K562 (cell line): ENCODE results near the gene SMR3B. TPM values are rescaled to one million over a fixed set of nuclear protein-coding genes. Genes with fewer than 3 reads are reported as not detected.

ENCODE experiments used
- ATAC-seq: fragments of 200-7000 bp; cut with Tn5 transposase; 3 replicates; pipeline ENCODE4 v1.9.1; 2020; ENCODE audit warnings: moderate library complexity
- BruUV-seq: library from RNA; stranded (reverse); fragments of 400-500 nt; replicated peaks from 2 replicates; lab custom pipeline; 2021; lab: Mats Ljungman, UMichigan
- CTCF ChIA-PET: fragments of 300-600 bp; formaldehyde crosslinking; extraction: SDS; loops from one replicate; lab custom pipeline; 2021; ENCODE audit warnings: low intra/inter-chr PET ratio; lab: Yijun Ruan, JAX
- POLR2A ChIA-PET: fragments of 300-600, 350-650 bp; sonication (Branson Sonifier 250); formaldehyde crosslinking; extraction: SDS; loops from one replicate; lab custom pipeline; 2021; ENCODE audit warnings: antibody characterized with exemption, inconsistent platforms; lab: Yijun Ruan, JAX
- DNase-seq, 4 experiments: peaks; one replicate each; pipeline versions ENCODE4 v3.0.0 to v3.0.0-alpha.2; 2011 to 2018; ENCODE audit warnings: low spot score in 3 of 4, mixed read lengths in 3 of 4; ENCODE audit errors: extremely low read depth in 1 of 4
- FAIRE-seq: peaks from 2 replicates; lab custom pipeline; 2011; peaks lifted over from hg19 to GRCh38; lab: Jason Lieb, UNC
- H2AFZ ChIP-seq: 2 replicates; pipeline ENCODE4 v1.6.0; 2011; ENCODE audit warnings: low read depth, low read length, control low read depth, inconsistent platforms
- H3K27ac ChIP-seq: fragments of 200-600 bp; 3 replicates; pipeline ENCODE4 v1.8.0; 2011; ENCODE audit warnings: low read depth, mild to moderate bottlenecking, control low read depth, inconsistent platforms, low read length, moderate library complexity, mixed read lengths; ENCODE audit errors: extremely low read depth
- H3K27me3 ChIP-seq, 2 experiments: fragments of 300-600 bp in 1 of 2; 2 replicates in 1 of 2; 3 replicates in 1 of 2; pipeline versions ENCODE4 v1.6.0 to v1.8.0; 2011; ENCODE audit warnings: inconsistent platforms in 2 of 2, low read length in 2 of 2, mild to moderate bottlenecking in 1 of 2, mixed read lengths in 1 of 2, moderate library complexity in 1 of 2; ENCODE audit not compliant: control insufficient read depth in 2 of 2, insufficient read depth in 2 of 2
- H3K36me3 ChIP-seq: fragments of 300-600 bp; 3 replicates; pipeline ENCODE4 v1.8.0; 2011; ENCODE audit warnings: mild to moderate bottlenecking, low read length, inconsistent platforms; ENCODE audit not compliant: control insufficient read depth, insufficient read depth
- H3K4me1 ChIP-seq, 2 experiments: fragments of 200-600 bp in 1 of 2; replicated peaks in 1 of 2; 2 replicates in 1 of 2; 3 replicates in 1 of 2; pipeline versions ENCODE4 v1.5.1 to v1.8.0; 2011; ENCODE audit warnings: inconsistent platforms in 2 of 2, low read length in 2 of 2, mild to moderate bottlenecking in 1 of 2, mixed read lengths in 1 of 2, moderate library complexity in 1 of 2; ENCODE audit not compliant: control insufficient read depth in 2 of 2, insufficient read depth in 2 of 2
- H3K4me2 ChIP-seq: 2 replicates; pipeline ENCODE4 v1.6.1; 2011; ENCODE audit warnings: low read length, control low read depth, inconsistent platforms, mixed read lengths; ENCODE audit not compliant: insufficient read depth
- H3K4me3 ChIP-seq: fragments of 200-600 bp; sonication (generic), shearing (Covaris generic); 2 replicates; pipeline ENCODE4 v1.5.1; 2016; ENCODE audit warnings: control low read depth, inconsistent platforms
- H3K79me2 ChIP-seq: fragments of 200-600 bp; 3 replicates; pipeline ENCODE4 v1.8.0; 2011; ENCODE audit warnings: low read length, inconsistent platforms; ENCODE audit not compliant: control insufficient read depth, insufficient read depth
- H3K9ac ChIP-seq, 2 experiments: 2 replicates each; pipeline versions ENCODE4 v1.6.0 to v1.6.1; 2011; ENCODE audit warnings: low read depth in 2 of 2, low read length in 2 of 2, control low read depth in 1 of 2, inconsistent platforms in 1 of 2, mild to moderate bottlenecking in 1 of 2, mixed read lengths in 1 of 2; ENCODE audit not compliant: insufficient read depth in 1 of 2
- H3K9me1 ChIP-seq: one replicate; pipeline ENCODE4 v1.6.0; 2011; ENCODE audit warnings: inconsistent platforms, mild to moderate bottlenecking, low read length, moderate library complexity; ENCODE audit not compliant: control insufficient read depth, insufficient read depth
- H3K9me3 ChIP-seq: replicated peaks from 2 replicates; pipeline ENCODE4 v1.5.1; 2011; ENCODE audit warnings: low read depth, low read length, inconsistent platforms; ENCODE audit not compliant: control insufficient read depth, insufficient read depth
- H4K20me1 ChIP-seq: replicated peaks from 2 replicates; pipeline ENCODE4 v1.6.1; 2011; ENCODE audit warnings: low read length, inconsistent platforms, mixed read lengths; ENCODE audit not compliant: control insufficient read depth, insufficient read depth
- BDP1 ChIP-seq: IDR thresholded peaks from 3 replicates; pipeline ENCODE4 v1.6.1; 2011; ENCODE audit not compliant: insufficient read length, insufficient read depth
- BRCA1 ChIP-seq, 2 experiments: fragments of 450-650 bp in 1 of 2; sonication (generic) in 1 of 2; formaldehyde crosslinking in 1 of 2; IDR thresholded peaks; 2 replicates each; pipeline versions ENCODE4 v1.5.0 to v1.6.1; 2017 to 2020; ENCODE audit warnings: mild to moderate bottlenecking in 1 of 2, missing genetic modification reagents in 1 of 2
- CEBPG ChIP-seq, 3 experiments: fragments of 200-800 bp in 1 of 3; sonication (Bioruptor generic) in 1 of 3; sonication (generic) in 1 of 3; formaldehyde crosslinking in 1 of 3; IDR thresholded peaks in 2 of 3; conservative IDR thresholded peaks in 1 of 3; 2 replicates each; pipeline versions ENCODE4 v1.6.1 to v1.8.0; 2016 to 2022; ENCODE audit warnings: missing compliant biosample characterization in 2 of 3, missing genetic modification characterization in 2 of 3, mild to moderate bottlenecking in 1 of 3, missing genetic modification reagents in 1 of 3
- DPF2 ChIP-seq: fragments of 450-650 bp; IDR thresholded peaks from 2 replicates; pipeline ENCODE4 v1.6.1; 2016
- HOXB6 ChIP-seq: fragments of 250-450 bp; sonication (Bioruptor Pico); IDR thresholded peaks from 2 replicates; pipeline ENCODE4 v1.5.1; 2022; ENCODE audit warnings: mild to moderate bottlenecking, borderline replicate concordance
- MAFF ChIP-seq: IDR thresholded peaks from 2 replicates; pipeline ENCODE4 v1.6.1; 2012; ENCODE audit warnings: low read length, improper control_type of control experiment
- NCOA1 ChIP-seq: fragments of 450-650 bp; IDR thresholded peaks from 2 replicates; pipeline ENCODE4 v1.6.1; 2016; ENCODE audit warnings: low read depth
- PTBP1 ChIP-seq: fragments of 200-400 bp; formaldehyde crosslinking; IDR thresholded peaks from 2 replicates; pipeline ENCODE4 v1.6.1; 2017; ENCODE audit warnings: low read depth, low read length
- TGIF2 ChIP-seq: sonication (generic); formaldehyde crosslinking; IDR thresholded peaks from 2 replicates; pipeline ENCODE4 v1.8.1; 2022; ENCODE audit warnings: mild to moderate bottlenecking, missing genetic modification reagents, moderate library complexity
- ZNF133 ChIP-seq: fragments of 250-450 bp; sonication (Bioruptor Pico); IDR thresholded peaks from 2 replicates; pipeline ENCODE4 v1.4.0; 2020; ENCODE audit warnings: mild to moderate bottlenecking
- ZNF436 ChIP-seq: fragments of 250-450, 450-650 bp; sonication (Bioruptor Pico); formaldehyde crosslinking; IDR thresholded peaks from 2 replicates; pipeline ENCODE4 v1.7.0; 2020; ENCODE audit warnings: mild to moderate bottlenecking
- in situ Hi-C: fragments of 300-500 bp; cut with MboI; formaldehyde crosslinking; loops from 4 replicates; pipeline ENCODE4 v1.15.0; 2018; ENCODE audit warnings: inconsistent platforms, mixed read lengths
- intact Hi-C: fragments of 100-400 bp; cut with micrococcal nuclease; formaldehyde crosslinking; loops from 2 replicates; pipeline ENCODE4 v1.14.2; 2022
- polyA plus RNA-seq, 8 experiments: library from polyadenylated mRNA; depleted of rRNA in 4 of 8; stranded (reverse) in 5 of 8; unstranded in 3 of 8; fragments of >200 nt; fragmentation: Nextera tagmentation in 2 of 8; fragmentation: Illumina TruSeq in 1 of 8; extraction: Ambion mirVana in 2 of 8; extraction: Trizol in 1 of 8; gene quantifications; 2 replicates each; pipeline versions ENCODE4 v1.2.1 to v1.2.3, GENCODE V29; 2011 to 2014; ENCODE audit warnings: inconsistent platforms in 1 of 8, missing spikeins in 1 of 8
- total RNA-seq, 7 experiments: library from RNA; depleted of rRNA in 6 of 7; stranded (reverse); fragments of >200 nt in 6 of 7; fragmentation: Illumina TruSeq in 2 of 7; extraction: Trizol in 2 of 7; gene quantifications; 2 replicates each; pipeline versions ENCODE4 v1.2.1 to v1.2.3, GENCODE V29; 2011 to 2021; ENCODE audit warnings: low replicate concordance in 1 of 7

The SMR3B gene
- total and polyA plus RNA-seq, 9 of the 15 experiments (the other 6 are each of a cell fraction or from before 2014, with no cell fraction given) = not detected

DNA sequence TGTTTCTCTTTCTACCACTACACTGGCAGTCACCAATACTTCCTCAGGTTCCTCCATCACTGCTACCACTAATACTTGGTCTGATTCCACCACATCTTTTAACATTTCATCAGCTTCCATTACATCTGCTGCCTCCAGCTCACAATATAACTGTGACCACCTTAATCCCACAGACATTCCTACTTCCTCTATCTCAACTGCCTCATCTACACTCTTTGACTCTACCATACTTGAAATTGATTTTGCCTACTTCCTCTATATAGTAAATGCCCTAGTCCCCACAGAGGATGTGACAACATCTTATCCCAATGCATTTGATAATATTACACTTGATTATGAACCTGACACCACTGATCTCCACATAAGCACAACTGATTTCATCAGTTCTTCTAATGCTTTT lies 43.9 kb downstream of the SMR3B start:
- no peak overlapping the region for H3K4me3 ChIP-seq
- no peaks in the 10 kb centered on the region for H3K9me3 ChIP-seq
- no peak overlapping the region for H3K9ac ChIP-seq
- FAIRE-seq (no peak), DNase-seq (no peak), ATAC-seq (no peak)
- no TSS peak for BruUV-seq
- in situ Hi-C loops (no loop called here), intact Hi-C loops (no loop called here)
- CTCF ChIA-PET = no interaction called here
- TF ChIP-seq HOXB6 (CRISPR knock-in tag) (no peak), MAFF (no peak), PTBP1 (no peak), DPF2 (no peak), NCOA1 (no peak), BRCA1 (IDR thresholded peaks at IDR 0.05) (no peak), BRCA1 (CRISPR knock-in tag; IDR thresholded peaks at IDR 0.05) (no peak), BDP1 (no peak), ZNF133 (CRISPR knock-in tag) (no peak), CEBPG (CRISPR knock-in tag; IDR thresholded peaks at IDR 0.05) (no peak), CEBPG (tag; conservative IDR thresholded peaks at IDR 0.05 in 1 of 2, IDR thresholded peaks at IDR 0.05 in 1 of 2) (no peak), ZNF436 (CRISPR knock-in tag) (no peak), TGIF2 (no peak)
- H2AFZ ChIP-seq = no peak overlapping the region
- no peaks in the 10 kb centered on the region for H4K20me1 ChIP-seq
- no peak overlapping the region for H3K4me2 ChIP-seq
- H3K79me2 ChIP-seq = no peaks in the 10 kb centered on the region
- H3K36me3 ChIP-seq = no peaks in the 10 kb centered on the region
- POLR2A ChIA-PET = no interaction called here
- H3K27ac ChIP-seq = no peak overlapping the region
- no peaks in the 10 kb centered on the region for H3K27me3 ChIP-seq
- H3K9me1 ChIP-seq = no peaks in the 10 kb centered on the region
- no peaks in the 10 kb centered on the region for H3K4me1 ChIP-seq
